Stimulated activated CD8-positive, alpha-beta memory T cell treated with anti-CD3 and anti-CD28 coated beads, Interleukin-15, amount 100 ng/mL, for 4 hours (primary cell): ENCODE results near the gene GTF2I.
"Not testable (repeated sequence)": the region's sequence is repeated elsewhere in the genome, so short reads cannot be mapped to it uniquely, and the experiment has no call there.

Source experiments
- DNase-seq, 2 donors: peaks; one replicate each; pipeline ENCODE4 v3.0.0-alpha.2; 2020; ENCODE audit warnings: low read depth in 2 of 2

Gene GTF2I

DNA sequence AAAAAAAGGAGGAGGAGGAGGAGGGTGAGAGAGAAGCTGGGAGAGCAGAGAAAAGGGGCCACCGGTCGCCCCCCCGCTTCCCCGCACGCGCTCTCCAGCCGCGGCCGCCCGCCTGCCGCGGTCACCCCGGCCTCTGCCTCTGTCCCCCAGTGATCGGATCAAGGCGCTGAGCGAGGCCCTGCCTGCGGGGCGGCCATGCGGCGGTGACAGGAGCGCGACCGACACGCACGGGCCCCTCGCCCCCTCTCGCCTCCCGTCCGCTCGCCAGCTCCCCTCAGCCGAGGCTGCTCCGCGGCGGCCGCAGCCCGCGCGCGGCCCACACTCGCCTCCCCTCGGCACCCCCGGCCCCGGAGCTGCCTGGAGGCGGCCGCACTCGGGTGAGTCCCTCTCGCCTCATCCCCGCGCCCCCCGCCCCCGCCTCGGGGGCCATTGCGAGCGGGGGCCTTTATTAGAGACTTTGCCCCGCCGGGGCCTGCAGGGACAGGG is at the start of gene GTF2I:
TSS of gene GTF2I (plus strand) at position 27 of the 486 bp plus-strand sequence. CDS start 31,411 bp downstream, outside the sequence.
- no peak for DNase-seq

- no peak for DNase-seq
These were observed 45.3 kb upstream of the GTF2I start for GRCh38 chr7:74612015-74612829.

- DNase-seq: no peak
These were observed 41.4 kb upstream of the GTF2I start for GRCh38 chr7:74615933-74616780.

GRCh38 chr7:74617180-74617744 is 40.3 kb upstream of the GTF2I start:
- no peak for DNase-seq

GRCh38 chr7:74619235-74619860 is 38.2 kb upstream of the GTF2I start:
- no peak for DNase-seq

DNA sequence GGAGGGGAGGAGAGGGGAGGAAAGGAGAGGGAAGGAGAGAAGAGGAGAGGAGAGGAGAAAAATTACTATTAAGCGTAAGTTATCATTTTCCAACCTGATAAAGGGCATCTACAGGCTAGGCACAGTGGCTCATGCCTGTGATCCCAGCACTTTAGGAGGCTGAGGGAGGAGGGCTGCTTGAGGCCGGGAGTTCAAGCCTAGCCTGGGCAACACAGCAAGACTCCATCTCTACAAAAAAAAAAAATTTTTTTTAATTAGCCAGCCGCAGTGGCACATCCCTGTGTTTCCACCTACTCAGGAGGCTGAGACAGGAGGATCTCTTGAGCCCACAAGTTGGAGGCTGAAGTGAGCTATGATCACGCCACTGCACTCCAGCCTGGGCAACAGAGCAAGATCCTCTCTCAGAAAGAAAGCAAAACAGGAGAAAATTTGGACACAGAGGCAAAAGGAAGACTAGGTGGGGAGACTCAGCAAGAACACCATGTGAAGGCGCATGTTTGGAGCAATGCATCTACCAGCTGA is 35.2 kb upstream of the GTF2I start:
- no peak for DNase-seq

GRCh38 chr7:74623135-74623534 is 34.4 kb upstream of the GTF2I start:
- DNase-seq: no peak

DNA sequence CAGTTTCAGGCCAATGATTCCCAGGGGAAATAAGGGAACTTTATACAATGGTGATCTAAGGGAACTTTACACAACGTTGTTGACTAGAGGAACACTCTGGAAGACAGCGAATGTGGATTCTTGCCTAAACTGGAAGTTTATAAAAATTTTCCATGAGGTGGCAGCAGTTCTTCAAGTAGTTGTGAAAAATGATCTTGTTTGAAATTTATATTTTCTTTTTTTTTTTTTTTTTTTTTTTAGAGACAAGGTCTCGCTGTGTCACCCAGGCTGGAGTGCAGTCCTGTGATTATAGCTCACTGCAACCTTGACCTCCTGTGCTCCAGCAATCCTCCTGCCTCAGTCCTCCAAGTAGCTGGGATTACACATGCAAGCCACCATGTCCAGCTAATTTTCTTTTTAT is 32.1 kb upstream of the GTF2I start:
- DNase-seq: no peak

GRCh38 chr7:74627661-74628411 is 29.7 kb upstream of the GTF2I start:
- no peak for DNase-seq

DNA sequence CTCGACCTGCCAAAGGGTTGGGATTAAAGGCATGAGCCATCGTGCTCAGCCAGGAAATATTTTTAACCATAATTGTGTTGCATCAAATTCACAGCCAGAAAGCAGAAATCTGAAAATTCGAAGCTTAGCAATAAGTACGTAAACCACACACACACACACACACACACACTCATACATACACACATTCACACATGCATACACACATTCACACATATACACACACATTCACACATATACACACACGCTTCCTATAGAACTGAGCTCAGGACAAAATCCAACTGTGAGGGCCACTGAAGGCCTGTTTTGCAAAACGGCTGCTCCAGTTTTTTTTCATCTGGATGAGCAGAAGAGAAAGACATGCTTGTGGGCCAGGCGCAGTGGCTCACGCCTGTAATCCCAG is 25.0 kb upstream of the GTF2I start:
- DNase-seq: no peak

GRCh38 chr7:74633451-74633921 is 24.0 kb upstream of the GTF2I start:
- no peak for DNase-seq

- DNase-seq: no peak
These were observed 19.8 kb upstream of the GTF2I start for GRCh38 chr7:74637745-74638144.

DNA sequence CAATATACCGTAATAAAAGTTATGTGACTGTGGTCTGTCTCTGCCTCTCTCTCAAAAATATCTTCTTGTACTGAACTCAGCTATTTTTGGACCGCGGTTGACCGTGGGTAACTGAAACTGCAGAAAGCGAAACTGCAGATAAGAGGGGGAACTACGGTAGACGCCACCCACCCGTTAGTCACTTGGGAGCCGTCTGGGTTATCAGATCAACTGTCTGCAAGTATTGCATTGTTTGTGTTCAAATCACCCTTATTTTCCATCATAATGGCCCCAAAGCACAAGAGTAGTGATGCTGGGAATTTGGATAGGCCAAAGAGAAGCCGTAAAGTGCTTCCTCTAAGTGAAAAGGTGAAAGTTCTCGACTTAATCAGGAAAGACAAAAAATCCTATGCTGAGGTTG is 7.5 kb upstream of the GTF2I start:
- peak; percentile 64 to 78 for DNase-seq

DNA sequence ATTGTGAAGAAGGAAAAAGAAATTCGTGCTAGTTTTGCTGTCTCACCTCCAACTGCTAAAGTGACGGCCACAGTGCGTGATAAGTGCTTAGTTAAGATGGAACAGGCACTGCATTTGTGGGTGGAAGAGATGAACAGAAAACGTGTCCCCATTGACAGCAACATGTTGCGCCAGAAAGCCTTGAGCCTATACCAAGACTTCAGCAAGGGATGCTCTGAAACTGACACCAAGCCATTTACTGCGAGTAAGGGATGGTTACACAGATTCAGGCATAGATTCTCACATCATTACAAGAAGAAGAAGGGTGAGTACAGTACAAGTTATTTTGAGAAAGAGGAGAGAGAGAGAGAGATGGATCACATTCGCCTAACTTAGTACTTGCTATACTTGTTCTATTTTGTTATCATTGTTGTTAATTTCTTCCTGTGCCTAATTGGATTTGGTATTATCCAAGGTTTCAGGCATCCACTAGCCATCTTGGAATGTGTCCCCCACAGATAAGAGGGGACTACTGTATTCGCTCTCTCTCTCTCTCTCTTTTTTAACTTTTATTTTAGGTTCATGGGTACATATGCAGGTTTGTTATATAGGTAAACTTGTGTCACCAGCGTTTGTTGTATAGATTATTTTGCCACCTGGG is 6.9 kb upstream of the GTF2I start:
- DNase-seq: not testable (repeated sequence)

DNA sequence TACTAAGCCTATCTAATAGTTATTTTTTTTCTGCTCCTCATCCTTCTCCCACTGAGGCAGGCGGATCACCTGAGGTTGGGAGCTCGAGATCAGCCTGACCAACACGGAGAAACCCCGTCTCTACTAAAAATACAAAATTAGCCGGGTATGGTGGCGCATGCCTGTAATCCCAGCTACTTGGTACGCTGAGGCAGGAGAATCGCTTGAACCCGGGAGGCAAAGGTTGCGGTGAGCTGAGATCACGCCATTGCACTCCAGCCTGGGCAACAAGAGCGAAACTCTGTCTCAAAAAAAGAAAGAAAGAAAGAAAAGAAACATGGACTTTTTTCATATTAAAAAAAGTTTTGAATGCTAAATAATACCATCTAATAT is 6.4 kb upstream of the GTF2I start:
- not testable (repeated sequence) for DNase-seq

DNA sequence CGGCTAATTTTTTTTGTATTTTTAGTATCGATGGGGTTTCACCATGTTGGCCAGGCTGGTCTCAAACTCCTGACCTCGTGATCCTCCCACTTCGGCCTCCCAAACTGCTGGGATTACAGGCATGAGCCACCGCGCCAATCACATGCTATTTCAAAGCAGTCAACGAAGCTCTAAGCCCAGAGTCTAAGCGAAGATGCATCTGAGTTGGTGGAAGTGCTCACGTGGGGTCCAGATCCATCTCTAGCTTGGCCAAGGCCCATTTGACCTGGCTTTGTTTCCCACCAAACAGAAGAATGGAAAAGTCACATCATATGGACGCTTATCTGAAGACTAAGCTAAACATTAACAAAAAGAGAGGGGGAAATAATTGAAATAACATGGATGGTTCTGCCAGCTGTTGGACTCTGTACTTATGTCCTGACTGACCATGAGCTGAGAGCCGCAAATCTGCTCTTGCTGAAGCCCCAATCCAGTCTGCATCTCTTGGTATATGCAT is 3.8 kb upstream of the GTF2I start:
- DNase-seq: no peak

GRCh38 chr7:74654811-74655210 is 2.7 kb upstream of the GTF2I start:
- no peak for DNase-seq

DNA sequence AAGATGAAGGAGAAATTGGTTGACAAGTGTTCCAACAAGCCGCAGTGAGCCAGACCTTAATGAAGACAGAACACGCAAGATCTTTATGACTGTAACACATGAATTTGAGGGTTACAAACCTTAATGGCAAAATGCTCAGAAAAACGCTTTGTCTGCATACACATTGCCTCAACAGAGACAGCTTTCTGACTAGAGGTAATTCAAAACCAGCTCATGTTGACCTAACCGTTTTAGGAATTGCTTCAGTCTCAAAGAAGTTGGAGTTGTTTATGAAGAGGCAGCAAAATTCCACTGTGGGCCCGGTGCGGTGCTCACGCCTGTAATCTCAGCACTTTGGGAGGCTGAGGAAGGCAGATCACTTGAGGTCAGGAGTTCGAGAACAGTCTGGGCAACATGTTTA is 2.2 kb upstream of the GTF2I start:
- no peak for DNase-seq

GRCh38 chr7:74655768-74656440 is 1.6 kb upstream of the GTF2I start:
- no peak for DNase-seq

DNA sequence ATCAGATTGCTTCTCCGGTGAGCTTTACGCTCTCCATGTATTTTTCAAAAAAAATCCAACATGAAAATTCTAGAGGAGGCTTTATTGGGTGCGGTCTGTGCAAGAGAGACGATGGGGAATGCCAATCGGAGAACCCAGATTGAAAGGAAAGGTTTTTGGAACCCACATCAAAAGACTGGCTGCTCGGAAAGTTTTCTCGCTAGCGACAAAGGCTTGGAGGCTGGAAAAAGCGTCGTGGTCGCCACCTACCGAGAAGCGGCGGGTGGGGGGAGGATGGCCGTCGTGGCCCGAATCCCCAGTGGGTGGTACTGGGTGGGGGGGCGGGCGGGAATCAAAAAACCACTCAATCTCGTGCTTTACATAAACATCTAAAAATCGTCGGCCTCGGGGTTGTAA is 1.1 kb upstream of the GTF2I start:
- DNase-seq: peak; percentile 33 to 45
